Tibial nerve (tissue), 3 donors: ENCODE results near the gene PLEKHJ1.

Experiments
- POLR2A ChIP-seq, 2 donors: fragments of 450-650 bp; IDR thresholded peaks; one replicate each; pipeline ENCODE4 v1.6.1; 2017; ENCODE audit warnings: antibody characterized with exemption in 2 of 2, mild to moderate bottlenecking in 2 of 2, moderate library complexity in 2 of 2
- TF ChIP-seq, protein P1 (sequence below), 5 experiments: fragments of 200-600 bp in 3 of 5; fragments of 450-650 bp in 2 of 5; sonication (generic) in 3 of 5; IDR thresholded peaks; one replicate each; pipeline ENCODE4 v1.5.1; 2016 to 2019; ENCODE audit warnings: antibody characterized with exemption in 5 of 5, mild to moderate bottlenecking in 3 of 5, moderate library complexity in 2 of 5

DNA sequence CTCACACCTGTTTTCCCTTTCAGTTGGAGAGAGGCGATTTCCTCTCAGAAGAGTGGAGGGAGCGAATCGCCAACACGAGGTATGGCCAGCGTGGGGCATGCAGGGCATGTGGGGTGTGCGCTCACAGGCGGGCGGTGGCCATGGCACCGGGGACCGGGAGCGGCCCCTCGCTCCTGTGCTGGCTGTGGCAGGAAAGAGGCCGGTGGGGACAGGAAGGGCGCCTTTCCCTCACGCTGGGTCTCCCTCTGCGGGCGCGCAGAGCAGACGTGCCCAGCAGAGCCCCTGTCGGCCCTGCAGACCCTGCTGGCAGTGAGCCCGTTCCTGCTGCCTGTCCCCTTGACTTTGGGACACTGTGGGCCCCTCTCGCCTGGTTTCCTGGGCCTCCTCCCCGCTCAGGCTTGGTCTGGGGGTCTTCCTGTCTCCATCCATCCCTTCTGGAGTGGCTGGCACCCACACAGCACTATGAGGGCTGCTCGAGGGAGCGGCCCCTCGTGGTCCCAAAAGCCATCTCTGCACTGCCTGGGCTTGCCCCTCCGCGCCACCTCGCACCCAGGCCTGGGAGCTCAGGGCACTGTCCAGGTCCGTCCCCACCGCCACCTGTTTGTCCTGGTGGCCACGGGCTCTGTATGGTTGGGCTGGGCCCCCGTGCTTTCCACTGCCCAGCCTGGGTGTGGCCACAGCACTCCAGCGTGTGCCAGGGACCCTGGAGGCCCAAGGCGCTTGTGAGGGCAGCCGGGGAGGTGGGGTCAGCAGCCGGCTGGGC, 36.1 kb downstream of the PLEKHJ1 start:
- TF ChIP-seq, protein P1, sequence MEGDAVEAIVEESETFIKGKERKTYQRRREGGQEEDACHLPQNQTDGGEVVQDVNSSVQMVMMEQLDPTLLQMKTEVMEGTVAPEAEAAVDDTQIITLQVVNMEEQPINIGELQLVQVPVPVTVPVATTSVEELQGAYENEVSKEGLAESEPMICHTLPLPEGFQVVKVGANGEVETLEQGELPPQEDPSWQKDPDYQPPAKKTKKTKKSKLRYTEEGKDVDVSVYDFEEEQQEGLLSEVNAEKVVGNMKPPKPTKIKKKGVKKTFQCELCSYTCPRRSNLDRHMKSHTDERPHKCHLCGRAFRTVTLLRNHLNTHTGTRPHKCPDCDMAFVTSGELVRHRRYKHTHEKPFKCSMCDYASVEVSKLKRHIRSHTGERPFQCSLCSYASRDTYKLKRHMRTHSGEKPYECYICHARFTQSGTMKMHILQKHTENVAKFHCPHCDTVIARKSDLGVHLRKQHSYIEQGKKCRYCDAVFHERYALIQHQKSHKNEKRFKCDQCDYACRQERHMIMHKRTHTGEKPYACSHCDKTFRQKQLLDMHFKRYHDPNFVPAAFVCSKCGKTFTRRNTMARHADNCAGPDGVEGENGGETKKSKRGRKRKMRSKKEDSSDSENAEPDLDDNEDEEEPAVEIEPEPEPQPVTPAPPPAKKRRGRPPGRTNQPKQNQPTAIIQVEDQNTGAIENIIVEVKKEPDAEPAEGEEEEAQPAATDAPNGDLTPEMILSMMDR (IDR thresholded peaks at IDR 0.05): no peak
- TF ChIP-seq POLR2A (IDR thresholded peaks at IDR 0.05): no peak
